WTC11 (cell line): ENCODE measurements around the gene KCNMA1.

ENCODE experiments used
- ATF2 ChIP-seq: sonication (generic); formaldehyde crosslinking; IDR thresholded peaks from 2 replicates; pipeline ENCODE4 v1.8.1; 2022; ENCODE audit warnings: low read depth, missing genetic modification reagents, borderline replicate concordance
- CTCF ChIP-seq: fragments of 200-600 bp; IDR thresholded peaks from 2 replicates; pipeline ENCODE4 v1.8.0; 2022; ENCODE audit warnings: antibody characterized with exemption
- ZNF281 ChIP-seq: sonication (generic); formaldehyde crosslinking; IDR thresholded peaks from 2 replicates; pipeline ENCODE4 v1.8.0; 2023; ENCODE audit warnings: mild to moderate bottlenecking, missing genetic modification reagents

- TF ChIP-seq CTCF: no peak
- TF ChIP-seq ATF2 (CRISPR knock-in tag): no peak
- TF ChIP-seq ZNF281 (CRISPR knock-in tag): no peak
Observed at GRCh38 chr10:77408259-77408658, 229.3 kb downstream of the KCNMA1 start.
